Lower leg skin (tissue), 4 donors: ENCODE data around the gene SRSF8. TPM values are rescaled to one million over a fixed set of nuclear protein-coding genes. Genes with fewer than 3 reads are reported as not detected.

Source experiments
- DNase-seq, 2 donors: peaks; one replicate each; pipeline ENCODE4 v3.0.0-alpha.2; 2019; ENCODE audit warnings: low spot score in 2 of 2
- H3K4me3 ChIP-seq: fragments of 200-600 bp; sonication (generic); 2 replicates; pipeline ENCODE4 v1.5.1; 2017; ENCODE audit warnings: mild to moderate bottlenecking, low read depth; ENCODE audit not compliant: poor library complexity, severe bottlenecking
- POLR2A ChIP-seq, 2 donors: fragments of 450-650 bp; IDR thresholded peaks; one replicate each; pipeline ENCODE4 v1.6.1; 2016 to 2017; ENCODE audit warnings: antibody characterized with exemption in 2 of 2, mild to moderate bottlenecking in 1 of 2, moderate library complexity in 1 of 2
- WGBS, 2 donors: methylation state at CpG; one replicate each; pipeline ENCODE4 v1.1.5; 2018; 5-methylcytosine and 5-hydroxymethylcytosine counted together
- intact Hi-C: fragments of 100-400 bp; cut with DNase I; formaldehyde crosslinking; loops from one replicate; pipeline ENCODE4 v1.15.0; 2023; ENCODE audit warnings: low total_unique reads
- total RNA-seq, 4 donors: library from RNA; depleted of rRNA; stranded (reverse); fragments of >200 nt; gene quantifications; one replicate each; pipeline ENCODE4 v1.1.0, GENCODE V29; 2016
- TF ChIP-seq, protein P1 (sequence below), 3 donors: fragments of 450-650 bp; IDR thresholded peaks; one replicate each; pipeline ENCODE4 v1.5.1; 2016; ENCODE audit warnings: antibody characterized with exemption in 3 of 3, mild to moderate bottlenecking in 3 of 3, moderate library complexity in 2 of 3

SRSF8 gene
- total RNA-seq, 4 donors from 2014 or later = 28.6 to 51.2 (median 41.3) TPM

DNA sequence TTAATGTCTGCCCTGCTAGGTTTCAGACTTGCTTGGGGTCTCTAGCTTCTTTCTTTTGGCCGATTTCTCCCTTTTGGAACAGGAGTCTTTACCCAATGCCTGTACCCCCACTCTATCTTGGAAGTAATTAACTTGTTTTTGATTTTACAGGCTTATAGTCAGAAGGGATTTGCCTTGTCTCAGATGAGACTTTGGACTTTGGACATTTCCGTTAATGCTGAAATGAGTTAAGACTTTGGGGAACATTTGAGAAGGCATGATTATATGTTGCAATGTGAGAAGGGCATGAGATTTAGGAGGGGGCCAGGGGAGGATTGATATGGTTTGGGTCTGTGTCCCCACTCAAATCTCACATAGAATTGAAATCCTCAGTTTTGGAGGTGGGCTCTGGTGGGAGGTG is 12.4 kb upstream of the SRSF8 start:
- TF ChIP-seq, protein P1, sequence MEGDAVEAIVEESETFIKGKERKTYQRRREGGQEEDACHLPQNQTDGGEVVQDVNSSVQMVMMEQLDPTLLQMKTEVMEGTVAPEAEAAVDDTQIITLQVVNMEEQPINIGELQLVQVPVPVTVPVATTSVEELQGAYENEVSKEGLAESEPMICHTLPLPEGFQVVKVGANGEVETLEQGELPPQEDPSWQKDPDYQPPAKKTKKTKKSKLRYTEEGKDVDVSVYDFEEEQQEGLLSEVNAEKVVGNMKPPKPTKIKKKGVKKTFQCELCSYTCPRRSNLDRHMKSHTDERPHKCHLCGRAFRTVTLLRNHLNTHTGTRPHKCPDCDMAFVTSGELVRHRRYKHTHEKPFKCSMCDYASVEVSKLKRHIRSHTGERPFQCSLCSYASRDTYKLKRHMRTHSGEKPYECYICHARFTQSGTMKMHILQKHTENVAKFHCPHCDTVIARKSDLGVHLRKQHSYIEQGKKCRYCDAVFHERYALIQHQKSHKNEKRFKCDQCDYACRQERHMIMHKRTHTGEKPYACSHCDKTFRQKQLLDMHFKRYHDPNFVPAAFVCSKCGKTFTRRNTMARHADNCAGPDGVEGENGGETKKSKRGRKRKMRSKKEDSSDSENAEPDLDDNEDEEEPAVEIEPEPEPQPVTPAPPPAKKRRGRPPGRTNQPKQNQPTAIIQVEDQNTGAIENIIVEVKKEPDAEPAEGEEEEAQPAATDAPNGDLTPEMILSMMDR (IDR thresholded peaks at IDR 0.05) = no peak
- TF ChIP-seq POLR2A (IDR thresholded peaks at IDR 0.05) = no peak
- 83 to 94% methylated on average over 2 of the region's 2 CpGs for WGBS, 2 donors
- intact Hi-C loops = no loop called here
- no peak overlapping the region for H3K4me3 ChIP-seq
- DNase-seq = no peak

DNA sequence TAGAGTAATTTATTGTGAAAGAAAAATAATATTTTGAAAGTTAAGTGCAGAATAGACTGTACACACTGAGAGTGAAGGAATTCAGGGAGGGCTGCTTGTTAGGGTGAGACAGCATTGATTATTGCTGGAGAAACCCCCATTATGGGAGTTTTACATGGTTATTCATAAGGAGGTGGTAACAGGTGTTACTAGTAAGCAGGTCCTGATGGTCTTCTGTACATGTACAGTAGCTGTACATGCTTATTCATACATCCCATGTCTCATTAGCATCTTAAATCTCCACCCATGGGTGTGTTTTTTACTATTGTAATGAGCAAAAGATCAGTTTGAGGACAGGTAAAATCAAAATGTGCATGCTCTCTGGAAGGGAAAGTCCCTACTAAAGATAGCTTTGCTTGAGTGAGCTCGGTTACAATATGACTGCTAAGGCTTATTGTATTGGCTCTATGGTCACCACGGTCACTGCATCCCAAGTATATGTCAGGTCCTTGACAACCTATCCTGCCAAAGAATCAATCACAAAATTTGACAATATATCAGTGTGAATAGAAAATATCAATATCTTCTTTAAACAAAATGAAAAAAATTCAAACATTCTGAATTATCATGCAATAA is 11.3 kb upstream of the SRSF8 start:
- TF ChIP-seq, protein P1 (IDR thresholded peaks at IDR 0.05) = no peak
- no peak for TF ChIP-seq POLR2A (IDR thresholded peaks at IDR 0.05)
- DNase-seq = no peak
- WGBS, 2 donors = 39 to 40% methylated on average over 2 of the region's 2 CpGs
- no peak overlapping the region for H3K4me3 ChIP-seq
- intact Hi-C loops = no loop called here

DNA sequence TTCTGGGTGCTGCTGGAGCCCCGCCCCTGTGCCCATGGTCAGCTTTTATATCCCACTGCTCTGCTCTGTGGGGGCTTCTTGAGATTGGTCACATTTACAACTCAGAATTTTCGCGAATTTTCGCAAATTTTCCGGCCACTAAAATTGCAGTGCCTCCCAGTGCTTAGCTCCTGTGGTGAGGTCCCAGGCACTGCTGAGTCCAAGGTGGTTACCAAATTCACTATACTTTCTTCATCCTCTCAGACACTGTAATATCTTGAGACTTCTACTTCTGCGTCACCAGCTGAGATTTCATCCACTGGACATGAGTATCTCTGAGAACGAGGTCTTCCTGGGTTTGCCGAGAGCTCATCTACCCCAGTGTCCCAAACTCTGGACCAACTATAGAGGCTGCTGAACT is 8.8 kb upstream of the SRSF8 start:
- TF ChIP-seq, protein P1 (IDR thresholded peaks at IDR 0.05) = no peak
- TF ChIP-seq POLR2A (IDR thresholded peaks at IDR 0.05) = no peak
- no peak for DNase-seq
- 97 to 98% methylated on average over 8 of the region's 8 CpGs for WGBS, 2 donors
- intact Hi-C loops = no loop called here
- no peak overlapping the region for H3K4me3 ChIP-seq

DNA sequence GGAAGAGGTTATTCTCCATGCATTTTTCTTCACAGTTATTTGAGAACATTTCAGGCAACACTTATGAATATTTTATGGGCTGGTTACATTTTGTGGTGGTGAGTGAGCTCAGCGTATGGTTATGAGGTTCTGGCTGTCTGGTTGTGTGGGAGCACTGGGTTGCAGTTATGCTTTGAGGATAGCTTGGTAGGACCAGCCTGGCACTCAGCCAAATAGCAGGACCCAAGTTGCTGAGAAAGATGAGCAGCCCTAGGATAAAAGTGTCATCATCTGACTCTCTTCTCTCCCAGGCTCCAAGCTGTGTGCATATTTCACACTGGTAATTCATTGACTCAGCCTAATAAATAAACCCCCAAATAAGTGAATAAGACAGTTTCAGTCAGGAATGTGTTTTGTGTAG is 8.1 kb upstream of the SRSF8 start:
- 83 to 94% methylated on average over 1 of the region's 1 CpG for WGBS, 2 donors
- H3K4me3 ChIP-seq = no peak overlapping the region
- no peak for DNase-seq
- TF ChIP-seq POLR2A (IDR thresholded peaks at IDR 0.05) = no peak
- TF ChIP-seq, protein P1 (IDR thresholded peaks at IDR 0.05) = no peak
- intact Hi-C loops = no loop called here

DNA sequence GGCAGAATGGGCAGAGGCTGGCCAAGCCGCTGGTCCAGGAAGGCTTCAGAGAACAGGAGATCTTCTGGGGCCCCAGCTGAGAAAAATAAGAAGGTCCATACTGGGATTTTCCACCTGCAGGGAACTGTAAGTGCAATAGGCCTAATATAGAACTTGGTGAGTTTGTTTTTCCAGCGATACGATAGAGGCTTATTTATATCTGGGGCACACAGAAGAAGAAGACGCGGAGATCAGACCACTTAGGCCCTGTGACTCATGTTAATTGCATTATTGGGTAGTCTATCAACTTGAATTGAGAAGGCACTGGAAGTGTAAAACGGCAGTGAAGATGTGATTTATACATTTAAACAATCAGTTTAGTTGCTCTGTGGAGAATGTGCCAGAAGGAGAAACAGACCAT is 7.7 kb upstream of the SRSF8 start:
- intact Hi-C loops = no loop called here

More for the DNA sequence above, 7.7 kb upstream of the SRSF8 start:
- H3K4me3 ChIP-seq = no peak overlapping the region
- 82 to 88% methylated on average over 6 of the region's 6 CpGs for WGBS, 2 donors
- DNase-seq = no peak
- TF ChIP-seq, protein P1 (IDR thresholded peaks at IDR 0.05) = no peak
- no peak for TF ChIP-seq POLR2A (IDR thresholded peaks at IDR 0.05)
